ENCODE measurements around the gene JARID2. TPM values are rescaled to one million over a fixed set of nuclear protein-coding genes. Genes with fewer than 3 reads are reported as not detected.

JARID2 gene
- total and polyA plus RNA-seq, 2 of the 8 experiments (the other 6 are each of a cell fraction or from before 2014, with no cell fraction given) = 60.1 to 239 TPM

- peaks cover 27% of the 10 kb centered on the region for H3K79me1 ChIP-seq (ENCODE audit: low read depth, low read length)
Measured at GRCh38 chr6:15426901-15427300, 181.0 kb downstream of the JARID2 start.

More at GRCh38 chr6:15426901-15427300, 181.0 kb downstream of the JARID2 start:
- Histone ChIP-seq H3K23me2 (ENCODE audit: low read depth, low read length) (no peaks in the 10 kb centered on the region), H2BK5ac (ENCODE audit: low read depth, low read length) (no peak overlapping the region), H3K4ac (replicated peaks; ENCODE audit: insufficient read length, low read depth, low read length) (no peak overlapping the region), H4K20me1 (replicated peaks in 1 of 2; ENCODE audit: control insufficient read depth in 1 of 2, insufficient read depth in 2 of 2, low read length in 2 of 2) (peaks cover 60 to 79% of the 10 kb centered on the region in 2 experiments), H3K4me2 (ENCODE audit: insufficient read depth in 1 of 2, low read depth in 2 of 2, low read length in 2 of 2) (no peak overlapping the region), H3K27ac (ENCODE audit: low read depth, low read length) (no peak overlapping the region), H3K79me2 (ENCODE audit: control insufficient read depth in 1 of 2, insufficient read depth in 2 of 2, low read length in 2 of 2) (peaks cover 78 to 100% of the 10 kb centered on the region in 2 experiments), H3K23ac (ENCODE audit: insufficient read length) (no peak overlapping the region), H4K5ac (ENCODE audit: insufficient read length, low read depth, low read length) (no peak overlapping the region), H3K9ac (replicated peaks in 1 of 4; ENCODE audit: extremely low read depth in 1 of 4, low read depth in 3 of 4, low read length in 3 of 4) (no peak overlapping the region), H3K4me1 (replicated peaks in 1 of 4; ENCODE audit: control insufficient read depth in 3 of 4, insufficient read depth in 4 of 4, low read length in 3 of 4) (peaks cover 6 to 49% (median 20%) of the 10 kb centered on the region in 4 experiments), H3K56ac (replicated peaks; ENCODE audit: insufficient read length, low read depth, low read length) (no peak overlapping the region), H4K91ac (replicated peaks; ENCODE audit: insufficient read length, low read length) (no peak overlapping the region), H2AK5ac (ENCODE audit: low read depth, low read length) (no peak overlapping the region), H2BK12ac (ENCODE audit: low read depth, low read length) (no peak overlapping the region), H2AFZ (ENCODE audit: low read length) (no peak overlapping the region), H2BK120ac (replicated peaks; ENCODE audit: low read depth, low read length) (no peak overlapping the region), H2BK20ac (ENCODE audit: low read length) (no peak overlapping the region), H3K18ac (ENCODE audit: extremely low read depth, low read length) (no peak overlapping the region), H3K9me3 (ENCODE audit: insufficient read depth in 2 of 2, low read depth in 1 of 2, low read length in 1 of 2) (no peaks in the 10 kb centered on the region), H3K36me3 (ENCODE audit: control insufficient read depth in 2 of 4, insufficient read depth in 4 of 4, low read length in 3 of 4) (peaks cover 0 to 4% (median under 1%) of the 10 kb centered on the region in 4 experiments; a peak in 2 of 8 replicates), H4K8ac (ENCODE audit: extremely low read depth, insufficient read depth, low read length) (no peak overlapping the region), H2BK15ac (ENCODE audit: low read length) (no peak overlapping the region), H3K14ac (ENCODE audit: insufficient read length) (no peak overlapping the region), H3K4me3 (ENCODE audit: extremely low read depth in 1 of 4, insufficient read depth in 2 of 4, low read depth in 3 of 4, low read length in 4 of 4) (no peak overlapping the region), H3K27me3 (replicated peaks in 1 of 4; ENCODE audit: control insufficient read depth in 3 of 4, extremely low read depth in 1 of 4, insufficient read depth in 3 of 4, low read length in 3 of 4) (no peaks in the 10 kb centered on the region)
- no peak for DNase-seq (ENCODE audit: low read depth in 1 of 2, low spot score in 2 of 2)
- 90% methylated on average over 3 of the region's 3 CpGs; no CpG with 5 or more reads in 1 of the 2 experiments for WGBS, 2 experiments (ENCODE audit: extremely low coverage in 1 of 2, insufficient coverage in 1 of 2, insufficient read length in 1 of 2, insufficient replicate concordance in 2 of 2, low coverage in 1 of 2, low lambda C conversion rate in 2 of 2, missing lambda C conversion rate in 1 of 2)
- CTCF ChIA-PET (ENCODE audit: partially characterized antibody) = interaction anchor here (1.3 to 2.3 kb wide), 2 partner anchors 13 to 17 kb away, joined by 3 to 12 read pairs; no protein-coding TSS in a partner anchor
- POLR2A ChIA-PET (ENCODE audit: partially characterized antibody) = interaction anchor here (0.8 to 1.9 kb wide), 2 partner anchors 16 to 18 kb away, joined by 3 read pairs; no protein-coding TSS in a partner anchor
- FAIRE-seq = no peak
- no peak for TF ChIP-seq NANOG (IDR thresholded peaks at IDR 0.05; ENCODE audit: insufficient read depth, low read depth, low read length, poor library complexity, severe bottlenecking)
- no peak for TF ChIP-seq CREB1 (IDR thresholded peaks at IDR 0.05)
